Mammary epithelial cell (primary cell): ENCODE measurements around the gene NCKAP5L.

ENCODE experiments used
- EZH2 ChIP-seq: IDR thresholded peaks from 2 replicates; pipeline ENCODE4 v1.6.1; 2012; ENCODE audit warnings: low read length, inconsistent platforms, borderline replicate concordance
- TF ChIP-seq, protein P1 (sequence below), 2 donors: IDR thresholded peaks in 1 of 2; conservative IDR thresholded peaks in 1 of 2; 2 replicates each; pipeline ENCODE4 v1.5.1; 2011 to 2012; ENCODE audit warnings: inconsistent platforms in 2 of 2, low read length in 2 of 2, mild to moderate bottlenecking in 2 of 2, control low read depth in 1 of 2, low read depth in 1 of 2; ENCODE audit not compliant: insufficient read depth in 1 of 2; ENCODE audit errors: extremely low read depth in 1 of 2

DNA sequence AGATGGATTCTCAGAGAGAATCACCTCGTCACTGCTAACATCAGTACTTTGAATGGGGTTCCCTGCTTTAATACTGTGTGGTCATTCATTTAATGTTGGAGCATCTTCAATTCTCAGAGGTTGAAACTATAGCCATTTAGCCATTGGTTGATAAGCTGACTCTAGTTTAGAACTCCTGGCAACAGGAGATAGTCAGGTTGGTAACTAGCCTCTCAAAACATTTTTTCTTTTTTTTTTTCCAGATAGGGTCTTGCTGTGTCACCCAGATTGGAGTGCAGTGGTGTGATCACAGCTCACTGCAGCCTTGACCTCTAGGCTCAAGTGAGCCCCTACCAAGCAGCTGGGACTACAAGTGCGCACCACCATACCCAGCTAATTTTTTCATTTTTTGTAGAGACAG lies 3.5 kb upstream of the NCKAP5L start:
- TF ChIP-seq, protein P1, sequence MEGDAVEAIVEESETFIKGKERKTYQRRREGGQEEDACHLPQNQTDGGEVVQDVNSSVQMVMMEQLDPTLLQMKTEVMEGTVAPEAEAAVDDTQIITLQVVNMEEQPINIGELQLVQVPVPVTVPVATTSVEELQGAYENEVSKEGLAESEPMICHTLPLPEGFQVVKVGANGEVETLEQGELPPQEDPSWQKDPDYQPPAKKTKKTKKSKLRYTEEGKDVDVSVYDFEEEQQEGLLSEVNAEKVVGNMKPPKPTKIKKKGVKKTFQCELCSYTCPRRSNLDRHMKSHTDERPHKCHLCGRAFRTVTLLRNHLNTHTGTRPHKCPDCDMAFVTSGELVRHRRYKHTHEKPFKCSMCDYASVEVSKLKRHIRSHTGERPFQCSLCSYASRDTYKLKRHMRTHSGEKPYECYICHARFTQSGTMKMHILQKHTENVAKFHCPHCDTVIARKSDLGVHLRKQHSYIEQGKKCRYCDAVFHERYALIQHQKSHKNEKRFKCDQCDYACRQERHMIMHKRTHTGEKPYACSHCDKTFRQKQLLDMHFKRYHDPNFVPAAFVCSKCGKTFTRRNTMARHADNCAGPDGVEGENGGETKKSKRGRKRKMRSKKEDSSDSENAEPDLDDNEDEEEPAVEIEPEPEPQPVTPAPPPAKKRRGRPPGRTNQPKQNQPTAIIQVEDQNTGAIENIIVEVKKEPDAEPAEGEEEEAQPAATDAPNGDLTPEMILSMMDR (conservative IDR thresholded peaks at IDR 0.05 in 1 of 2, IDR thresholded peaks at IDR 0.05 in 1 of 2; ENCODE audit: extremely low read depth in 1 of 2, insufficient read depth in 1 of 2, low read depth in 1 of 2, low read length in 2 of 2): no peak
- TF ChIP-seq EZH2: no peak
